Measurements from ENCODE around the gene MRPL52. TPM values are rescaled to one million over a fixed set of nuclear protein-coding genes. Genes with fewer than 3 reads are reported as not detected.

The MRPL52 gene
- total RNA-seq, 2 donors from 2014 or later, result 17.3 to 65.0 TPM

DNA sequence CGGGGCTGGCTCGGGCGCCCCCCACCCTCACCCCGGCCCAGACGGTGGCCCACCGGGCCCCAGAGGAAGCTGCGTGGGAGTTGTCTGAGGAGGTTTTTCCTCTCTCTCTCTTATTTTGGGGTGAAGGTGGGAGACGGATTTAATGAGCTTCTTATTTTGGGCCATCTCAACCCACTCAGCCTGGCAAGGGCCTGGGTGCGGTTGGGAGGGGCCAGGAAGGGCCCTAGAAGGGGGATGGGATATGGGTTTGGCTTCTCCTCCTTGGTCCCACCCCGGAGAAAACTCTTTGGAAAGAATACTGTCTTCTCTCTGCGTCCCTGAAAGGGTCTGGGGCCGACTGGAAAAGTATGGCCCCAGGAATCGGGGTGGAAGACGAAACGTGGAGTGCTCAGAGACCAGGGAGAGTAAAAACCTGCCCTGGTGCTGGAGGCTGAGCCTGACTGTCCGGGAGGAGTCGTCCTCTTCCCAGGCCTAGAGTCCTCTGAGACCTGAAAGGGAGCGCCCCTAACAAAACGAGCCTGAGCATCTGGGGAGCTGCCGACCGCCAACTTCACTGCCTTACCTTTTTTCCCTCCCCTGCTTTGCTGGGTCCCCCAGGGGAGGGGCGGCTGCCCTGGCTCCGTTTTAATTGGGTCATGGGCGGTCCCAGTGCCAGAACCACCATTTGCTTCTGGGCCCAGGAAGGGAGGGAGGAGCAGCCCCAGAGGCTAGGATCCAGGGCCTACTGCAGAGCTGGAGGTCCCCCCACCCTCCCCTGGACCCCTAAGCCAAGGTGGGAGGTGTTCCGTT, 8.3 kb downstream of the MRPL52 start:
- no peaks in the 10 kb centered on the region for H3K9me3 ChIP-seq
- DNase-seq (ENCODE audit: low spot score), result no peak
- TF ChIP-seq CTCF (IDR thresholded peaks at IDR 0.05), result no peak
- H3K4me3 ChIP-seq, result peak overlapping the region; percentile 96
- peak overlapping the region; percentile 95 to 98 for H3K27ac ChIP-seq
- H3K4me1 ChIP-seq (ENCODE audit: control insufficient read depth in 1 of 2, low read depth in 2 of 2), result peaks cover 16 to 37% of the 10 kb centered on the region in 2 donors
- H3K27me3 ChIP-seq (replicated peaks; ENCODE audit: insufficient read depth), result no peaks in the 10 kb centered on the region
- H3K36me3 ChIP-seq, result peaks cover 24% of the 10 kb centered on the region
- peak; percentile 45 for ATAC-seq (ENCODE audit: insufficient number of reproducible peaks, low FRiP score, low read depth)

GRCh38 chr14:22838631-22839041, 8.9 kb downstream of the MRPL52 start:
- ATAC-seq (ENCODE audit: insufficient number of reproducible peaks, low FRiP score, low read depth) (no peak), DNase-seq (ENCODE audit: low spot score) (no peak)
- no peak for TF ChIP-seq CTCF (IDR thresholded peaks at IDR 0.05)
- H3K4me1 ChIP-seq (ENCODE audit: control insufficient read depth in 1 of 2, low read depth in 2 of 2), result peaks cover 16 to 42% of the 10 kb centered on the region in 2 donors
- no peaks in the 10 kb centered on the region for H3K9me3 ChIP-seq
- peak overlapping the region; percentile 95 to 98 for H3K27ac ChIP-seq
- peaks cover 31% of the 10 kb centered on the region for H3K36me3 ChIP-seq
- peak overlapping the region; percentile 96 for H3K4me3 ChIP-seq
- no peaks in the 10 kb centered on the region for H3K27me3 ChIP-seq (replicated peaks; ENCODE audit: insufficient read depth)

DNA sequence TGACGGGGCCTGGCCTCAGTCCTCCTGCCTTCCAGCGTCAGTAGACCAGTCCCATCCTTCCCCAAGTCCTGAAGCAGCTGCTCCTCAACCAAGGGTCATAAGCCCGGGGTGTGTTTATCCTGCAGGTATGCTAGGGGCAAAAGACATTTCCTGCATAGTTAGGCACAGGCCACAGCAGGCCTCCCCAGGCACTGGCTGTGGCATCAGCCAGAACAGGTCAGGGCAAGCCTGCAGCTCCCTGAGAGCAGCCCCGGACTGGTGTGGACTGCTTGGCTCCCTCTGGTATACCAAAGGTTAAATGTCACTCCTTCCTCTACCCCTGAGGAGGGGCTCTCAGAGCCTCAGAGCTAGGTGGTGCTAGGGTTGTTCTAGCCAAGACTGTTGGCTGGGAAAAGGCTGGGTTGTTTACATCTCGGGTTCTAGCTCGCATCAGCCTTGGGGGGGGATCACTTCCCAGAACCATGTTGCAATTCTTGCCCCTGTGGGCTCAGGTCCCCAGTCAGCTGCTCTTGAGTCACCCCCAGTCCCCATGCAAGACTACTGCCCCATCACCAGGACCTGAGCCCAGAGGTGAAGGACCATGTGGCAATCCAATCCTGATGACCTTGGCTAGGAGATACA, 9.6 kb downstream of the MRPL52 start:
- H3K27ac ChIP-seq, result peak overlapping the region; percentile 95 to 98
- ATAC-seq (ENCODE audit: insufficient number of reproducible peaks, low FRiP score, low read depth) (no peak), DNase-seq (ENCODE audit: low spot score) (no peak)
- H3K4me1 ChIP-seq (ENCODE audit: control insufficient read depth in 1 of 2, low read depth in 2 of 2), result peaks cover 16 to 42% of the 10 kb centered on the region in 2 donors
- peak overlapping the region; percentile 96 for H3K4me3 ChIP-seq
- H3K27me3 ChIP-seq (replicated peaks; ENCODE audit: insufficient read depth), result no peaks in the 10 kb centered on the region
- TF ChIP-seq CTCF (IDR thresholded peaks at IDR 0.05), result no peak
- peaks cover 37% of the 10 kb centered on the region for H3K36me3 ChIP-seq
- H3K9me3 ChIP-seq, result no peaks in the 10 kb centered on the region

GRCh38 chr14:22841311-22841710, 11.6 kb downstream of the MRPL52 start:
- Histone ChIP-seq H3K4me3 (no peak overlapping the region), H3K9me3 (no peaks in the 10 kb centered on the region), H3K27me3 (replicated peaks; ENCODE audit: insufficient read depth) (no peaks in the 10 kb centered on the region), H3K36me3 (peaks cover 57% of the 10 kb centered on the region), H3K4me1 (ENCODE audit: control insufficient read depth in 1 of 2, low read depth in 2 of 2) (peaks cover 17 to 58% of the 10 kb centered on the region in 2 donors), H3K27ac (peak overlapping the region in 1 of 2 donors; percentile 33)
- no peak for ATAC-seq (ENCODE audit: insufficient number of reproducible peaks, low FRiP score, low read depth)
- DNase-seq (ENCODE audit: low spot score), result no peak
- TF ChIP-seq CTCF (IDR thresholded peaks at IDR 0.05), result no peak

- H3K27ac ChIP-seq, result peak overlapping the region; percentile 16 to 33
- H3K27me3 ChIP-seq (replicated peaks; ENCODE audit: insufficient read depth), result no peaks in the 10 kb centered on the region
- TF ChIP-seq CTCF (IDR thresholded peaks at IDR 0.05), result no peak
- peaks cover 21 to 62% of the 10 kb centered on the region in 2 donors for H3K4me1 ChIP-seq (ENCODE audit: control insufficient read depth in 1 of 2, low read depth in 2 of 2)
- peaks cover 57% of the 10 kb centered on the region for H3K36me3 ChIP-seq
- DNase-seq (ENCODE audit: low spot score), result no peak
- no peaks in the 10 kb centered on the region for H3K9me3 ChIP-seq
- no peak for ATAC-seq (ENCODE audit: insufficient number of reproducible peaks, low FRiP score, low read depth)
- H3K4me3 ChIP-seq, result no peak overlapping the region
Observed at GRCh38 chr14:22841769-22842168, 12.1 kb downstream of the MRPL52 start.

Measured in thoracic aorta (tissue), 2 donors.